SK-N-MC (cell line): ENCODE measurements around the gene MGAT5.

Source experiments
- EZH2 ChIP-seq: fragments of 200-600 bp; sonication (generic); IDR thresholded peaks from one replicate; pipeline ENCODE4 v1.6.1; 2017; ENCODE audit warnings: antibody characterized with exemption
- POLR2AphosphoS5 ChIP-seq: IDR thresholded peaks from 2 replicates; pipeline ENCODE4 v1.6.1; 2012; ENCODE audit warnings: mild to moderate bottlenecking, low read depth, low read length, borderline replicate concordance

DNA sequence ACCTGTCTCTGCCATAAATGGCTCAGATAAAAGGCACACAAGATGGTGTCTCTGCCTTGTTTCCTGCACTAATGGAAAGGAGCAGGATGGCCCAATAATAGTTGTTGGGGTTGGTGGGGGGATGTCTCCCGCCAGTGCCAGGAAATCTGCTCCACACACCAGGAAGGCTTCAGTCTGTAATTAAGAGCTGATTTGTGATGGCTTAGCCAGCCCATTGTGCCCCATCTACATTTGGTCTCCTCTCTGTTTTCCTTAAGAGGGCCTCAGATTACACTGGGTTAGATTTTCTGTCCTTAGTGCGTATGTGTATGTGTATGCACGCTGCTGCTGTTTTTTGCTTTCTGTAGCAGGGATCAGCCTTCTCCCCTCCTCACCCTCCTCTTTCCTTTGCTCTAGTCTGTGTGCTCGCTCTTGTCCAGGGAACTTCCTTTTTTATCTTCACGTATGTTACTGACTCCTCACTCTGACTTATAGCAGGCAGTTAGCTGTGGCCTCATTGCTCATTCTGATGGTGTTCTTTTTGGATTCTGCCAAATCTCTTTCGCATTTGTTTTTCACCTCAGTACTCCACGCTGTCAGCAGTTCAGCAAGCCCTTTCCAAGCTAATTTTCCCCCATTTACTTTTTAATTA is 33.4 kb upstream of the MGAT5 start:
- TF ChIP-seq POLR2AphosphoS5 (no peak), EZH2 (no peak)
